Measurements from ENCODE around the gene SNTA1. TPM values are rescaled to one million over a fixed set of nuclear protein-coding genes. Genes with fewer than 3 reads are reported as not detected.
"Not testable (repeated sequence)": the region's sequence is repeated elsewhere in the genome, so short reads cannot be mapped to it uniquely, and the experiment has no call there.

Gene SNTA1
- total and polyA plus RNA-seq, 2 experiments from 2014 or later: 24.6 to 28.0 TPM

GRCh38 chr20:33433465-33434234 is 9.9 kb downstream of the SNTA1 start:
- 90% methylated on average over 8 of the region's 8 CpGs for WGBS (ENCODE audit: low lambda C conversion rate, missing lambda C conversion rate)
- no peak overlapping the region for H3K27ac ChIP-seq

GRCh38 chr20:33431797-33432381 is 11.7 kb downstream of the SNTA1 start:
- Histone ChIP-seq H3K9me3 (ENCODE audit: low read depth) (no peaks in the 10 kb centered on the region), H3K79me2 (no peaks in the 10 kb centered on the region), H2AFZ (no peak overlapping the region), H3K4me2 (no peak overlapping the region), H3K4me1 (ENCODE audit: insufficient read depth) (no peaks in the 10 kb centered on the region), H3K4me3 (no peak overlapping the region), H3K9me2 (replicated peaks; ENCODE audit: insufficient read depth) (no peaks in the 10 kb centered on the region), H4K20me1 (ENCODE audit: insufficient read depth, poor library complexity, severe bottlenecking) (no peaks in the 10 kb centered on the region), H3K36me3 (replicated peaks; ENCODE audit: insufficient read depth, low read depth) (no peaks in the 10 kb centered on the region), H3K27ac (no peak overlapping the region), H3K27me3 (no peaks in the 10 kb centered on the region)
- TF ChIP-seq EZH2phosphoT487 (IDR thresholded peaks at IDR 0.05; ENCODE audit: low read depth, severe bottlenecking, unreplicated experiment) (no peak), EZH2 (IDR thresholded peaks at IDR 0.05; ENCODE audit: borderline replicate concordance) (no peak), CTCF (IDR thresholded peaks at IDR 0.05; ENCODE audit: poor library complexity) (no peak)
- no peak for DNase-seq (ENCODE audit: low spot score)
- 81% methylated on average over 5 of the region's 5 CpGs for WGBS (ENCODE audit: low lambda C conversion rate, missing lambda C conversion rate)

More at GRCh38 chr20:33433465-33434234, 9.9 kb downstream of the SNTA1 start:
- no peaks in the 10 kb centered on the region for H3K36me3 ChIP-seq (replicated peaks; ENCODE audit: insufficient read depth, low read depth)
- H2AFZ ChIP-seq: no peak overlapping the region
- H3K27me3 ChIP-seq: no peaks in the 10 kb centered on the region
- H4K20me1 ChIP-seq (ENCODE audit: insufficient read depth, poor library complexity, severe bottlenecking): no peaks in the 10 kb centered on the region
- H3K79me2 ChIP-seq: no peaks in the 10 kb centered on the region
- no peak overlapping the region for H3K4me3 ChIP-seq
- no peak overlapping the region for H3K4me2 ChIP-seq
- H3K9me3 ChIP-seq (ENCODE audit: low read depth): no peaks in the 10 kb centered on the region
- no peak for TF ChIP-seq CTCF (IDR thresholded peaks at IDR 0.05; ENCODE audit: poor library complexity)
- no peak for TF ChIP-seq EZH2 (IDR thresholded peaks at IDR 0.05; ENCODE audit: borderline replicate concordance)
- TF ChIP-seq EZH2phosphoT487 (IDR thresholded peaks at IDR 0.05; ENCODE audit: low read depth, severe bottlenecking, unreplicated experiment): no peak
- H3K9me2 ChIP-seq (replicated peaks; ENCODE audit: insufficient read depth): no peaks in the 10 kb centered on the region
- DNase-seq (ENCODE audit: low spot score): no peak
- no peaks in the 10 kb centered on the region for H3K4me1 ChIP-seq (ENCODE audit: insufficient read depth)

- peak overlapping the region; percentile 65 for H3K27ac ChIP-seq
- H3K9me2 ChIP-seq (replicated peaks; ENCODE audit: insufficient read depth); H2AFZ ChIP-seq; DNase-seq (ENCODE audit: low spot score); H3K4me1 ChIP-seq (ENCODE audit: insufficient read depth); H4K20me1 ChIP-seq (ENCODE audit: insufficient read depth, poor library complexity, severe bottlenecking); H3K4me3 ChIP-seq; H3K36me3 ChIP-seq (replicated peaks; ENCODE audit: insufficient read depth, low read depth); H3K9me3 ChIP-seq (ENCODE audit: low read depth); H3K4me2 ChIP-seq; H3K27me3 ChIP-seq; H3K79me2 ChIP-seq: not testable (repeated sequence)
- WGBS (ENCODE audit: low lambda C conversion rate, missing lambda C conversion rate): 92% methylated on average over 11 of the region's 11 CpGs
These were observed 19.7 kb downstream of the SNTA1 start for GRCh38 chr20:33423875-33424274.

GRCh38 chr20:33423141-33423834 is 20.3 kb downstream of the SNTA1 start:
- H3K27ac ChIP-seq: peak overlapping the region; percentile 65
- H4K20me1 ChIP-seq (ENCODE audit: insufficient read depth, poor library complexity, severe bottlenecking): no peaks in the 10 kb centered on the region
- no peak overlapping the region for H2AFZ ChIP-seq
- peak; percentile 56 for DNase-seq (ENCODE audit: low spot score)
- no peaks in the 10 kb centered on the region for H3K36me3 ChIP-seq (replicated peaks; ENCODE audit: insufficient read depth, low read depth)
- no peaks in the 10 kb centered on the region for H3K27me3 ChIP-seq
- H3K4me1 ChIP-seq (ENCODE audit: insufficient read depth): peaks cover 10% of the 10 kb centered on the region
- no peaks in the 10 kb centered on the region for H3K9me2 ChIP-seq (replicated peaks; ENCODE audit: insufficient read depth)
- H3K4me2 ChIP-seq: no peak overlapping the region
- 70% methylated on average over 7 of the region's 7 CpGs for WGBS (ENCODE audit: low lambda C conversion rate, missing lambda C conversion rate)
- H3K79me2 ChIP-seq: no peaks in the 10 kb centered on the region
- H3K9me3 ChIP-seq (ENCODE audit: low read depth): no peaks in the 10 kb centered on the region
- no peak overlapping the region for H3K4me3 ChIP-seq
- TF ChIP-seq EZH2 (IDR thresholded peaks at IDR 0.05; ENCODE audit: borderline replicate concordance) (no peak), EZH2phosphoT487 (IDR thresholded peaks at IDR 0.05; ENCODE audit: low read depth, severe bottlenecking, unreplicated experiment) (no peak), CTCF (IDR thresholded peaks at IDR 0.05; ENCODE audit: poor library complexity) (no peak)
